ENCODE data around the gene COG2. TPM values are rescaled to one million over a fixed set of nuclear protein-coding genes. Genes with fewer than 3 reads are reported as not detected.
A peak's percentile ranks its signal among the peaks of the same experiment; 100 is the strongest.
"Not testable (repeated sequence)": the region's sequence is repeated elsewhere in the genome, so short reads cannot be mapped to it uniquely, and the experiment has no call there.

The COG2 gene
- total RNA-seq, 1 donor from 2014 or later, result 29.7 TPM

- Histone ChIP-seq H3K27me3 (ENCODE audit: control insufficient read depth, insufficient read depth, low read length) (no peaks in the 10 kb centered on the region), H3K4me3 (ENCODE audit: low read depth, low read length) (no peak overlapping the region), H3K36me3 (ENCODE audit: control insufficient read depth, insufficient read depth, low read length) (no peaks in the 10 kb centered on the region)
- no peak for TF ChIP-seq CTCF (IDR thresholded peaks at IDR 0.05; ENCODE audit: insufficient read depth, low read length, poor library complexity, severe bottlenecking)
- no peak for DNase-seq (ENCODE audit: low read depth)
Measured at GRCh38 chr1:230712470-230712942, 70.2 kb downstream of the COG2 start.

- H3K4me3 ChIP-seq (ENCODE audit: low read depth, low read length), result no peak overlapping the region
- H3K27me3 ChIP-seq (ENCODE audit: control insufficient read depth, insufficient read depth, low read length), result no peaks in the 10 kb centered on the region
- no peak for TF ChIP-seq CTCF (IDR thresholded peaks at IDR 0.05; ENCODE audit: insufficient read depth, low read length, poor library complexity, severe bottlenecking)
- no peaks in the 10 kb centered on the region for H3K36me3 ChIP-seq (ENCODE audit: control insufficient read depth, insufficient read depth, low read length)
- no peak for DNase-seq (ENCODE audit: low read depth)
Measured at GRCh38 chr1:230713138-230713537, 70.9 kb downstream of the COG2 start.

DNA sequence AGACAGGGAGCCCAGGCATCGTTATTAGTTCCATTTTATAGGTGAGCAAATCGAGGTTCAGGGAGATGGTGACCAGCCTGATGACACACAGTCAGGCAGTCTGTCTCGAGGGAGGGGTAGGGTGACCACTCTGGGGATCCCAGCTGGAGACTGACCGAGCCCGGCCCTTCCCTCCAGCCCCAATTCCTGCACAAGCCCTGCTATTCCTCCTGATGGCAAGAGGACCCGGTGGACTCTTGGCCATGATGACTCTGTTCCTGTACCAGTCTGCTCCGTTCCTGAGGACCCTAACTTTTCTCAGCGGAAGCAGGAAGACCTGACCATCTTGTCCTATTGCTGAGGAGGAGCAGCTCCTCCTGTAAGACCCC lies 71.2 kb downstream of the COG2 start:
- no peak for DNase-seq (ENCODE audit: low read depth)
- no peak overlapping the region for H3K4me3 ChIP-seq (ENCODE audit: low read depth, low read length)
- no peaks in the 10 kb centered on the region for H3K36me3 ChIP-seq (ENCODE audit: control insufficient read depth, insufficient read depth, low read length)
- no peak for TF ChIP-seq CTCF (IDR thresholded peaks at IDR 0.05; ENCODE audit: insufficient read depth, low read length, poor library complexity, severe bottlenecking)
- no peaks in the 10 kb centered on the region for H3K27me3 ChIP-seq (ENCODE audit: control insufficient read depth, insufficient read depth, low read length)

DNA sequence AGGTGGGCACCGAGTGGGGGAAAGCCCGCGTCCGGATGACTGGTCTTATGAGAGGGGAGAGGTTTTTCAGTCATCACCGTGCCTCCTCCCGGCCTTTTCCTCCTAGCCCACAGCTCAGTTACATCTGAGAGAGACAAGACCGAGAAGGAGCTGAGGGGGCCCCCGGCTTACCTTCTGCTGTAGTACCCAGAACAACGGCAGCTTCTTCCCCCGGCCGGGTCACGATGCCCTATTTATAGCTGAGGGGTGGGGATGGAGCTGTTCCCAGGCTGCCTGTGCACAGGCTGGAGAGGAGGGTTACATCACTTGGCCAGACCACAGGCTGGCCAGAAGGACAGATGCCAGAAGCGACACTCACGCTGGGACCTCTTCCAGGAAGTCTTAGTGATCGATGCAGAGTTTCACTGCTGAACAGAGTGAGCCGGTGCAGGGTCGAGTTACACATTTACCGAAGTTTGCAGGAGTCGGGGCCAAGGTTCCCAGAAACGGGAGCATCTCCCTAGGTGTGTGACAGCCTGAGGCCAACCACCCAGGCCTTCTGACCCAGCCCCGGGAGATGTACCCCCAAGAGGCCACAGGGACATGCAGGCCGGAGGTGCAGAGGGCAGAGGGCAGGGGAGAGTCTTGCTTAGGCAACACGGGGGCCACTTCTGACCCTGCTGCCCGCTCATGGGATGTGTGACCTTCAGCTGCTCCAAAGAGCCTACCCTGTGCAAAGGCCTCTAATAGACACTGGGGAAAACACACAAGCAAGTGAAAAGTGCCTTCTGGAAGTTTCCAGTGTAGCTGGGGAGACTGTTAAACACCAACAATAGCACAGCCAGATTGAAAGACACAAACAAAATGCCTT lies 71.9 kb downstream of the COG2 start, which contains the start of gene AGT:
Gene AGT (minus strand): TSS at position 208 of the 850 bp plus-strand sequence. CDS start 3,299 bp downstream, outside the sequence.
- peak; percentile 53 for DNase-seq (ENCODE audit: low read depth)
- no peak for TF ChIP-seq CTCF (IDR thresholded peaks at IDR 0.05; ENCODE audit: insufficient read depth, low read length, poor library complexity, severe bottlenecking)
- no peaks in the 10 kb centered on the region for H3K27me3 ChIP-seq (ENCODE audit: control insufficient read depth, insufficient read depth, low read length)
- H3K4me3 ChIP-seq (ENCODE audit: low read depth, low read length), result no peak within 1 kb of the TSS
- H3K36me3 ChIP-seq (ENCODE audit: control insufficient read depth, insufficient read depth, low read length), result no peaks in the 10 kb centered on the region

GRCh38 chr1:230715510-230715909 lies 73.2 kb downstream of the COG2 start:
- H3K36me3 ChIP-seq (ENCODE audit: control insufficient read depth, insufficient read depth, low read length), result no peaks in the 10 kb centered on the region

GRCh38 chr1:230716453-230716852 lies 74.2 kb downstream of the COG2 start:
- H3K36me3 ChIP-seq (ENCODE audit: control insufficient read depth, insufficient read depth, low read length); H3K27me3 ChIP-seq (ENCODE audit: control insufficient read depth, insufficient read depth, low read length); DNase-seq (ENCODE audit: low read depth); H3K4me3 ChIP-seq (ENCODE audit: low read depth, low read length): not testable (repeated sequence)

More at GRCh38 chr1:230715510-230715909, 73.2 kb downstream of the COG2 start:
- Histone ChIP-seq H3K4me3 (ENCODE audit: low read depth, low read length) (no peak overlapping the region), H3K27me3 (ENCODE audit: control insufficient read depth, insufficient read depth, low read length) (no peaks in the 10 kb centered on the region)
- no peak for TF ChIP-seq CTCF (IDR thresholded peaks at IDR 0.05; ENCODE audit: insufficient read depth, low read length, poor library complexity, severe bottlenecking)
- no peak for DNase-seq (ENCODE audit: low read depth)

Measured in kidney epithelial cell (primary cell).